ENCODE results near the gene COL17A1. TPM values are rescaled to one million over a fixed set of nuclear protein-coding genes. Genes with fewer than 3 reads are reported as not detected.

COL17A1 gene
- total RNA-seq: 1.5 and 2.3 TPM in 2 replicates

GRCh38 chr10:104085801-104086400 is at the start of gene COL17A1:
TSS of gene COL17A1 (minus strand) at chr10:104085880. CDS start at chr10:104080673, 5,207 bp downstream.

GRCh38 chr10:104121485-104122224 is 36.0 kb upstream of the COL17A1 start, which contains the start of gene SFR1:
TSS of gene SFR1 (plus strand) at chr10:104122171. CDS start at chr10:104122184, 13 bp downstream.

Other genes starting within 250 kb of the COL17A1 start
- 2.6 and 4.9 TPM in 2 replicates for gene SH3PXD2A, start 230.3 kb downstream of the COL17A1 start, total RNA-seq
- 30.1 and 37.7 TPM in 2 replicates for gene STN1, start 167.7 kb downstream of the COL17A1 start, total RNA-seq
- 51.9 and 68.9 TPM in 2 replicates for gene SLK, start 118.7 kb downstream of the COL17A1 start, total RNA-seq
- 12.2 and 12.7 TPM in 2 replicates for gene SFR1, start 36.3 kb upstream of the COL17A1 start, total RNA-seq
- 0.10 TPM in 1 of 2 replicates, not detected in the other for gene CFAP43, start 146.5 kb upstream of the COL17A1 start, total RNA-seq
- 219 and 274 TPM in 2 replicates for gene GSTO1, start 169.0 kb upstream of the COL17A1 start, total RNA-seq
- 0.33 and 0.57 TPM in 2 replicates for gene GSTO2, start 183.3 kb upstream of the COL17A1 start, total RNA-seq